Ovary (tissue), 3 donors: ENCODE measurements around the gene C9orf78.

ENCODE experiments used
- CTCF ChIP-seq, 3 donors: fragments of 450-650 bp in 2 of 3; fragments of 200-600 bp in 1 of 3; IDR thresholded peaks; one replicate each; pipeline versions ENCODE4 v1.5.1 to v1.8.0; 2016 to 2022; ENCODE audit warnings: antibody characterized with exemption in 3 of 3, mild to moderate bottlenecking in 1 of 3
- EP300 ChIP-seq: sonication (generic); formaldehyde crosslinking; IDR thresholded peaks from one replicate; pipeline ENCODE4 v1.6.1; 2017; ENCODE audit warnings: antibody characterized with exemption
- POLR2A ChIP-seq: fragments of 450-650 bp; IDR thresholded peaks from one replicate; pipeline ENCODE4 v1.6.1; 2017; ENCODE audit warnings: antibody characterized with exemption, mild to moderate bottlenecking, moderate library complexity
- donor health status: DM: no; HTN: no; CAD: no.

DNA sequence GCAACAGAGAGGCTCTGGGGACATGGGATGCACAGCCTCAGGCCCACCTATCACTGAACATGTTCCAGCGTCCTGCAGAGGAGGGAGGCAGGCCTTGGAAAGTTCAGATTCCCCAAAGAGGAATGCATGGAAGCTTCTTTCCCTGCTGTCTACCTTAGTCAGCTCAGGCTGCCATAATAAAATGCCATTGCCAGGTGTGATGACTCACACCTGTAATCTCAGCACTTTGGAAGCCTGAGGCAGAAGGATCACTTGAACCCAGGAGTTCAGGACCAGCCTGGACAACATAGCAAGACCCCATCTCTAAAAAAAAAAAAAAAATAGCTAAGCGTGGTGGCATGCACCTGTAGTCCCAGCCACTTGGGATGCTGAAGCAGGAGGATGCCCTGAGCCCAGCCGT, 56.6 kb downstream of the C9orf78 start:
- no peak for TF ChIP-seq CTCF (IDR thresholded peaks at IDR 0.05)
- TF ChIP-seq EP300: no peak
- TF ChIP-seq POLR2A: no peak
